Endothelial cell of umbilical vein (primary cell): ENCODE measurements around the gene NEURL1B. TPM values are rescaled to one million over a fixed set of nuclear protein-coding genes. Genes with fewer than 3 reads are reported as not detected.

Experiments used
- BruUV-seq: library from RNA; stranded (reverse); fragments of 400-500 nt; replicated peaks from 2 replicates; lab custom pipeline; 2021; lab: Mats Ljungman, UMichigan
- CTCF ChIA-PET: fragments of 300-600, 350-600 bp; sonication (Branson Sonifier 250); formaldehyde crosslinking; loops from one replicate; lab custom pipeline; 2021; ENCODE audit warnings: antibody characterized with exemption, inconsistent platforms; lab: Charles Lee
- POLR2A ChIA-PET: fragments of 300-600, 350-600 bp; sonication (Branson Sonifier 250); formaldehyde crosslinking; loops from one replicate; lab custom pipeline; 2021; ENCODE audit warnings: antibody characterized with exemption, inconsistent platforms; lab: Charles Lee
- DNase-seq: peaks from one replicate; pipeline ENCODE4 v3.0.0-alpha.2; 2011; ENCODE audit warnings: low read depth, low spot score
- FAIRE-seq: peaks from 2 replicates; lab custom pipeline; 2011; peaks lifted over from hg19 to GRCh38; lab: Jason Lieb, UNC
- H2AFZ ChIP-seq: 2 replicates; pipeline ENCODE4 v1.6.0; 2012; ENCODE audit warnings: low read depth, low read length, control low read depth, inconsistent platforms
- H3K27ac ChIP-seq: 2 replicates; pipeline ENCODE4 v1.5.1; 2011; ENCODE audit warnings: low read depth, mild to moderate bottlenecking, control low read depth, low read length, moderate library complexity; ENCODE audit not compliant: insufficient read depth
- H3K27me3 ChIP-seq, 2 experiments: 2 replicates each; pipeline versions ENCODE4 v1.6.0 to v1.6.1; 2011; ENCODE audit warnings: low read length in 2 of 2, mixed read lengths in 1 of 2; ENCODE audit not compliant: control insufficient read depth in 2 of 2, insufficient read depth in 2 of 2
- H3K36me3 ChIP-seq, 2 experiments: 2 replicates in 1 of 2; 3 replicates in 1 of 2; pipeline ENCODE4 v1.5.1; 2011; ENCODE audit warnings: low read length in 2 of 2, mild to moderate bottlenecking in 1 of 2, moderate library complexity in 1 of 2; ENCODE audit not compliant: control insufficient read depth in 2 of 2, insufficient read depth in 2 of 2; ENCODE audit errors: extremely low read depth in 1 of 2
- H3K4me1 ChIP-seq: 3 replicates; pipeline ENCODE4 v1.5.1; 2011; ENCODE audit warnings: mild to moderate bottlenecking, low read length; ENCODE audit not compliant: control insufficient read depth, insufficient read depth; ENCODE audit errors: extremely low read depth
- H3K4me2 ChIP-seq: 2 replicates; pipeline ENCODE4 v1.6.1; 2011; ENCODE audit warnings: low read length, control low read depth, mixed read lengths; ENCODE audit not compliant: insufficient read depth
- H3K4me3 ChIP-seq, 3 experiments: fragments of 200-600 bp in 1 of 3; sonication (generic), shearing (Covaris generic) in 1 of 3; replicated peaks in 1 of 3; 2 replicates each; pipeline ENCODE4 v1.5.1; 2011 to 2016; ENCODE audit warnings: control low read depth in 3 of 3, low read length in 3 of 3, mild to moderate bottlenecking in 2 of 3, inconsistent platforms in 1 of 3, low read depth in 1 of 3, moderate library complexity in 1 of 3; ENCODE audit not compliant: insufficient read depth in 1 of 3
- H3K79me2 ChIP-seq: 2 replicates; pipeline ENCODE4 v1.6.0; 2012; ENCODE audit warnings: low read length, inconsistent platforms; ENCODE audit not compliant: control insufficient read depth, insufficient read depth
- H3K9ac ChIP-seq: replicated peaks from 2 replicates; pipeline ENCODE3; 2011; ENCODE audit warnings: low read length, control low read depth; ENCODE audit not compliant: insufficient read depth; ENCODE audit errors: extremely low read depth
- H3K9me1 ChIP-seq: replicated peaks from 3 replicates; pipeline ENCODE4 v1.6.0; 2011; ENCODE audit warnings: mild to moderate bottlenecking, low read length; ENCODE audit not compliant: control insufficient read depth, insufficient read depth; ENCODE audit errors: extremely low read depth
- H3K9me3 ChIP-seq: replicated peaks from 2 replicates; pipeline ENCODE4 v1.5.1; 2012; ENCODE audit warnings: low read length, inconsistent platforms; ENCODE audit not compliant: control insufficient read depth, insufficient read depth
- H4K20me1 ChIP-seq: replicated peaks from 2 replicates; pipeline ENCODE3; 2011; ENCODE audit warnings: mild to moderate bottlenecking, low read length; ENCODE audit not compliant: control insufficient read depth, insufficient read depth; ENCODE audit errors: extremely low read depth
- EZH2 ChIP-seq: IDR thresholded peaks from 2 replicates; pipeline ENCODE4 v1.6.1; 2012; ENCODE audit warnings: borderline replicate concordance, low read depth, mild to moderate bottlenecking, moderate library complexity, low read length, inconsistent platforms; ENCODE audit not compliant: severe bottlenecking
- FOS ChIP-seq: IDR thresholded peaks from 2 replicates; pipeline ENCODE4 v1.6.1; 2011; ENCODE audit warnings: mild to moderate bottlenecking, low read length, moderate library complexity, borderline replicate concordance; ENCODE audit not compliant: insufficient read depth
- GATA2 ChIP-seq: IDR thresholded peaks from 2 replicates; pipeline ENCODE4 v1.7.0; 2011; ENCODE audit warnings: low read depth, mild to moderate bottlenecking, moderate library complexity, mixed read lengths, low read length; ENCODE audit not compliant: insufficient read length, insufficient read depth
- JUN ChIP-seq: IDR thresholded peaks from 2 replicates; pipeline ENCODE4 v1.6.1; 2011; ENCODE audit warnings: borderline replicate concordance, low read depth; ENCODE audit not compliant: insufficient read length, insufficient read depth
- MYC ChIP-seq: IDR thresholded peaks from one replicate; pipeline ENCODE4 v1.6.1; 2011; ENCODE audit warnings: mild to moderate bottlenecking, low read depth, low read length
- POLR2A ChIP-seq: IDR thresholded peaks from 2 replicates; pipeline ENCODE4 v1.6.1; 2012; ENCODE audit warnings: low read depth, mild to moderate bottlenecking, control low read depth, low read length
- POLR2AphosphoS5 ChIP-seq: IDR thresholded peaks from 2 replicates; pipeline ENCODE4 v1.6.1; 2012; ENCODE audit warnings: low read depth, mild to moderate bottlenecking, control low read depth, low read length, moderate library complexity; ENCODE audit not compliant: insufficient read depth
- dilution Hi-C: fragments of 300-500 bp; cut with MboI; formaldehyde crosslinking; loops from one replicate; pipeline ENCODE4 v1.15.0; 2019; ENCODE audit warnings: low sequenced_read_pairs; ENCODE audit not compliant: extremely low pct_ligation_motif_present
- intact Hi-C: fragments of 100-400 bp; cut with micrococcal nuclease; formaldehyde crosslinking; loops from one replicate; pipeline ENCODE4 v1.10.0; 2022
- polyA plus RNA-seq, 4 experiments: library from polyadenylated mRNA; depleted of rRNA in 3 of 4; stranded (reverse) in 3 of 4; unstranded in 1 of 4; fragments of >200 nt; gene quantifications; 2 replicates each; pipeline versions ENCODE4 v1.2.1 to v1.2.3, GENCODE V29; 2011 to 2012; ENCODE audit warnings: missing spikeins in 1 of 4
- total RNA-seq: library from RNA; stranded (reverse); gene quantifications from 2 replicates; pipeline ENCODE4 v1.2.3, GENCODE V29; 2021
- TF ChIP-seq, protein P1 (sequence below): IDR thresholded peaks from 2 replicates; pipeline ENCODE4 v1.6.1; 2011; ENCODE audit not compliant: insufficient read depth, insufficient read length
- TF ChIP-seq, protein P2 (sequence below), 2 donors: IDR thresholded peaks; 1 replicate in 1 of 2; 2 replicates in 1 of 2; pipeline ENCODE4 v1.5.1; 2011; ENCODE audit warnings: low read length in 2 of 2, mild to moderate bottlenecking in 2 of 2, moderate library complexity in 2 of 2, control low read depth in 1 of 2, inconsistent platforms in 1 of 2, low read depth in 1 of 2; ENCODE audit not compliant: insufficient read depth in 1 of 2; ENCODE audit errors: extremely low read depth in 1 of 2

NEURL1B gene
- total and polyA plus RNA-seq, 2 donors (not counting 3 experiments of a cell fraction or from before 2014, with no cell fraction given) = 0.44 to 1.6 TPM

DNA sequence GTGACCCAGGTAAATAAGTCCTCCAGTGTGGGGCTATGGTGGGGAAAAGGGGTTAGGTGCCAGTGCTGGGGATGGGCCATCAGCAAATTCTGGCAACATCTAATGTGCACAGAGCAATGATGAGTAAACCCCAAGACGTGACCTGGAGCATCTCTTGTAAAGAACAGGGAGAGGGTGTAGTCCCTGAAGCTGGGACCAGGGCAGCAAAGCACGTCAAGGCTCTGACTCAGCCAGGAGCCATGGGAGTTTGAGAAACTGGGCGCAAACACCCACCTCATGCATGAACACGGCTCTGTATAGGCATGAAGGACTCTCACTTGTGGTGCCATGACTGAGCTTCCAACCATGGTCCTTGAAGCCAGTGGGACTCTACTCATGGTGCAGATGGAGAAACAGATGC, 78.1 kb downstream of the NEURL1B start:
- no TSS peak for BruUV-seq
- POLR2A ChIA-PET = interaction anchor here (1.1 kb wide), 1 partner anchor 51 kb away, joined by 3 read pairs; no protein-coding TSS in a partner anchor
- no peak for FAIRE-seq

More for the DNA sequence above, 78.1 kb downstream of the NEURL1B start:
- no peak overlapping the region for H3K4me3 ChIP-seq
- no peaks in the 10 kb centered on the region for H3K36me3 ChIP-seq
- no peaks in the 10 kb centered on the region for H4K20me1 ChIP-seq
- H3K4me1 ChIP-seq = peaks cover 22% of the 10 kb centered on the region
- no peaks in the 10 kb centered on the region for H3K27me3 ChIP-seq
- dilution Hi-C loops (no loop called here), intact Hi-C loops (no loop called here)
- H3K9me1 ChIP-seq = no peaks in the 10 kb centered on the region
- H3K27ac ChIP-seq = no peak overlapping the region
- TF ChIP-seq POLR2AphosphoS5 (no peak), JUN (no peak), EZH2 (no peak), MYC (no peak), POLR2A (no peak), FOS (no peak), GATA2 (no peak)
- TF ChIP-seq, protein P1, sequence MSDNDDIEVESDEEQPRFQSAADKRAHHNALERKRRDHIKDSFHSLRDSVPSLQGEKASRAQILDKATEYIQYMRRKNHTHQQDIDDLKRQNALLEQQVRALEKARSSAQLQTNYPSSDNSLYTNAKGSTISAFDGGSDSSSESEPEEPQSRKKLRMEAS = no peak
- TF ChIP-seq, protein P2, sequence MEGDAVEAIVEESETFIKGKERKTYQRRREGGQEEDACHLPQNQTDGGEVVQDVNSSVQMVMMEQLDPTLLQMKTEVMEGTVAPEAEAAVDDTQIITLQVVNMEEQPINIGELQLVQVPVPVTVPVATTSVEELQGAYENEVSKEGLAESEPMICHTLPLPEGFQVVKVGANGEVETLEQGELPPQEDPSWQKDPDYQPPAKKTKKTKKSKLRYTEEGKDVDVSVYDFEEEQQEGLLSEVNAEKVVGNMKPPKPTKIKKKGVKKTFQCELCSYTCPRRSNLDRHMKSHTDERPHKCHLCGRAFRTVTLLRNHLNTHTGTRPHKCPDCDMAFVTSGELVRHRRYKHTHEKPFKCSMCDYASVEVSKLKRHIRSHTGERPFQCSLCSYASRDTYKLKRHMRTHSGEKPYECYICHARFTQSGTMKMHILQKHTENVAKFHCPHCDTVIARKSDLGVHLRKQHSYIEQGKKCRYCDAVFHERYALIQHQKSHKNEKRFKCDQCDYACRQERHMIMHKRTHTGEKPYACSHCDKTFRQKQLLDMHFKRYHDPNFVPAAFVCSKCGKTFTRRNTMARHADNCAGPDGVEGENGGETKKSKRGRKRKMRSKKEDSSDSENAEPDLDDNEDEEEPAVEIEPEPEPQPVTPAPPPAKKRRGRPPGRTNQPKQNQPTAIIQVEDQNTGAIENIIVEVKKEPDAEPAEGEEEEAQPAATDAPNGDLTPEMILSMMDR (IDR thresholded peaks at IDR 0.05; ENCODE audit: extremely low read depth in 1 of 2, insufficient read depth in 1 of 2, low read depth in 1 of 2, low read length in 2 of 2) = no peak
- no peaks in the 10 kb centered on the region for H3K79me2 ChIP-seq
- H3K9ac ChIP-seq = no peak overlapping the region
- no peaks in the 10 kb centered on the region for H3K9me3 ChIP-seq
- no peak overlapping the region for H3K4me2 ChIP-seq
- CTCF ChIA-PET = interaction anchor here (1.0 to 2.2 kb wide), 4 partner anchors 39 to 213 kb away, joined by 3 to 19 read pairs (median 4); partner anchors contain the start of gene DUSP1
- DNase-seq = no peak
- H2AFZ ChIP-seq = no peak overlapping the region
